Right lobe of liver (tissue), 6 donors: Measurements from ENCODE around the gene MSMO1. TPM values are rescaled to one million over a fixed set of nuclear protein-coding genes. Genes with fewer than 3 reads are reported as not detected.

Experiments
- ATAC-seq, 4 donors: fragments of 200-7000 bp; cut with Tn5 transposase; one replicate each; pipeline ENCODE4 v1.9.1; 2020; ENCODE audit warnings: mild to moderate bottlenecking in 4 of 4, moderate library complexity in 4 of 4
- DNase-seq, 3 donors: peaks; one replicate each; pipeline ENCODE4 v3.0.0-alpha.2; 2020
- H3K27ac ChIP-seq, 3 donors: fragments of 200-600 bp; one replicate each; pipeline ENCODE4 v1.8.0; 2022
- H3K27me3 ChIP-seq, 2 donors: fragments of 200-600 bp; one replicate each; pipeline ENCODE4 v1.8.0; 2022
- H3K36me3 ChIP-seq, 4 donors: fragments of 200-600 bp; sonication (generic) in 1 of 4; one replicate each; pipeline versions ENCODE4 v1.5.1 to v1.8.0; 2017 to 2022; ENCODE audit warnings: control low read depth in 1 of 4
- H3K4me1 ChIP-seq, 4 donors: fragments of 200-600 bp; sonication (generic) in 1 of 4; one replicate each; pipeline versions ENCODE4 v1.5.1 to v1.8.0; 2017 to 2022; ENCODE audit warnings: control low read depth in 1 of 4
- H3K4me3 ChIP-seq, 3 donors: fragments of 200-600 bp; one replicate each; pipeline ENCODE4 v1.8.0; 2022
- H3K9me3 ChIP-seq, 4 donors: fragments of 200-600 bp; sonication (generic) in 1 of 4; one replicate each; pipeline versions ENCODE4 v1.5.1 to v1.8.0; 2017 to 2022; ENCODE audit warnings: control low read depth in 1 of 4
- POLR2A ChIP-seq: fragments of 450-650 bp; IDR thresholded peaks from one replicate; pipeline ENCODE4 v1.6.1; 2017; ENCODE audit warnings: antibody characterized with exemption, mild to moderate bottlenecking
- WGBS: methylation state at CpG from one replicate; pipeline ENCODE4 v1.1.6; 2018; ENCODE audit warnings: low coverage, low lambda C conversion rate; ENCODE audit not compliant: insufficient coverage; ENCODE audit errors: missing lambda C conversion rate; 5-methylcytosine and 5-hydroxymethylcytosine counted together
- intact Hi-C, 2 donors: fragments of 100-400 bp; cut with DNase I; formaldehyde crosslinking; loops; one replicate each; pipeline versions ENCODE4 v1.11.2 to v1.14.1; 2022
- microRNA counts: library from miRNA; unstranded; fragments of <30 nt; microRNA quantifications from one replicate; lab custom pipeline; 2016
- microRNA-seq, 2 donors: library from miRNA; unstranded; fragments of <30 nt; microRNA quantifications; one replicate each; pipeline ENCODE4, GENCODE V29; 2019 to 2020
- small RNA-seq, 2 experiments: library from RNA; depleted of rRNA; stranded (forward); fragments of <200 nt; gene quantifications; one replicate each; pipeline ENCODE3, GENCODE V24; 2016
- total RNA-seq, 6 experiments: library from RNA; depleted of rRNA in 2 of 6; stranded (reverse); fragments of >200 nt in 2 of 6; fragmentation: NEBNext Ultra II Directional in 3 of 6; extraction: Animal tissue kit (Norgen Biotek cat#: 25700) in 3 of 6; gene quantifications; one replicate each; pipeline versions ENCODE4 v1.1.0 to v1.2.4, GENCODE V29; 2016 to 2023
- TF ChIP-seq, protein P1 (sequence below), 4 donors: fragments of 200-600 bp in 3 of 4; fragments of 450-650 bp in 1 of 4; IDR thresholded peaks; one replicate each; pipeline versions ENCODE4 v1.5.1 to v1.8.0; 2016 to 2022; ENCODE audit warnings: antibody characterized with exemption in 4 of 4, mild to moderate bottlenecking in 2 of 4
- donor health status: DM: no; HTN: yes; CAD: no.
- donor health status: DM: no; HTN: no; CAD: no.
- donor health status: DM: no; HTN: no; CAD: no.
- donor health status: DM: no; HTN: yes; CAD: no.
- donor health status: DM: no; HTN: yes; CAD: no.

Gene MSMO1
- total RNA-seq, 6 experiments from 2014 or later, result 81.8 to 368 (median 122) TPM

DNA sequence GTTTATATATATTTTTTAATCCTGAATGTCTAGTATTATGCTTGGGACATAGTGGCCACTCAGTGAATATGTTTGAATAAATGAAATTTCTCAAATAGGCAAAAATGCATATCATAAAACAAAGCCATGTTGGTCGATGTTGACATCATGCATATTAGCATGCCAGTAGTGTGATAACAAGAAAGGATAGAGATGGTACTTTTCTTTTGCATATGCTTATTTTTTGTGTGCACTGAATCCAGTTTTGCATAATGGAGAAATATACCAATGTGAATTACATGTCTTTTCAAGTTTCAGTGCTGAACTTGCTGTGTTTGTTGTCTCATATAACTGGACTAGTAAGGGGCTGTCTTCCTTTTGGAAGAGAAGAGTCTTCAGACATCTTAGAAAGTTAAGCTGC, 58.9 kb downstream of the MSMO1 start:
- TF ChIP-seq, protein P1, sequence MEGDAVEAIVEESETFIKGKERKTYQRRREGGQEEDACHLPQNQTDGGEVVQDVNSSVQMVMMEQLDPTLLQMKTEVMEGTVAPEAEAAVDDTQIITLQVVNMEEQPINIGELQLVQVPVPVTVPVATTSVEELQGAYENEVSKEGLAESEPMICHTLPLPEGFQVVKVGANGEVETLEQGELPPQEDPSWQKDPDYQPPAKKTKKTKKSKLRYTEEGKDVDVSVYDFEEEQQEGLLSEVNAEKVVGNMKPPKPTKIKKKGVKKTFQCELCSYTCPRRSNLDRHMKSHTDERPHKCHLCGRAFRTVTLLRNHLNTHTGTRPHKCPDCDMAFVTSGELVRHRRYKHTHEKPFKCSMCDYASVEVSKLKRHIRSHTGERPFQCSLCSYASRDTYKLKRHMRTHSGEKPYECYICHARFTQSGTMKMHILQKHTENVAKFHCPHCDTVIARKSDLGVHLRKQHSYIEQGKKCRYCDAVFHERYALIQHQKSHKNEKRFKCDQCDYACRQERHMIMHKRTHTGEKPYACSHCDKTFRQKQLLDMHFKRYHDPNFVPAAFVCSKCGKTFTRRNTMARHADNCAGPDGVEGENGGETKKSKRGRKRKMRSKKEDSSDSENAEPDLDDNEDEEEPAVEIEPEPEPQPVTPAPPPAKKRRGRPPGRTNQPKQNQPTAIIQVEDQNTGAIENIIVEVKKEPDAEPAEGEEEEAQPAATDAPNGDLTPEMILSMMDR (IDR thresholded peaks at IDR 0.05), result no peak
- no peak for TF ChIP-seq POLR2A
- ATAC-seq, result no peak
- Histone ChIP-seq H3K9me3 (no peaks in the 10 kb centered on the region), H3K27me3 (no peaks in the 10 kb centered on the region), H3K36me3 (no peaks in the 10 kb centered on the region), H3K4me3 (no peak overlapping the region), H3K27ac (no peak overlapping the region), H3K4me1 (no peaks in the 10 kb centered on the region)
- intact Hi-C loops, result no loop called here
- DNase-seq, result no peak
- 89% methylated on average over 1 of the region's 1 CpG for WGBS

DNA sequence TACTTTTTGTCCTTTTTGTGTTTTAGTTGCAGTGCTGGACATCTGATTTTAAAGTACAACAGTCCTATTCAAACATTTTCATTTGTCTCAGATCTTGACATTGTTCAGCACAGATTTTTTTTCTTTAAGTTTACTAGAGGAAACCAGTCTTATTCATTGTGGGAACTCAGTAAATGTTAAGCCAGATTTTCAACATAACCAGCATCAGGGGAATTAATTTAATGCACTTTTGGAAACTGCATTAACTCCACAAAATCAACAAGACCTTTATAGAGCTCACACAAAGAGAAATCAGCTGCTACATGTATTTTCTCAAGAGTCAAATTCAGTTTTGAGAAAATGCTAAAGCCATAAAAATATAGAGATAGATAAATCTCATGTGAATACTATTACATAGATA, 61.3 kb downstream of the MSMO1 start:
- Histone ChIP-seq H3K36me3 (no peaks in the 10 kb centered on the region), H3K27me3 (no peaks in the 10 kb centered on the region), H3K4me1 (no peaks in the 10 kb centered on the region), H3K4me3 (no peak overlapping the region), H3K27ac (no peak overlapping the region), H3K9me3 (no peaks in the 10 kb centered on the region)
- no peak for ATAC-seq
- intact Hi-C loops, result no loop called here
- DNase-seq, result no peak
- no peak for TF ChIP-seq POLR2A
- TF ChIP-seq, protein P1 (IDR thresholded peaks at IDR 0.05), result no peak

MicroRNAs encoded within 50 kb of the gene (microRNA counts, 767-probe panel; counts per million panel counts)
- microRNA hsa-miR-578 (lab: Ali Mortazavi, UCI), result 237 counts per million

Small RNA genes lying within 50 kb of the gene (microRNA-seq; reads per million reads assigned to microRNA genes)
- 0 reads per million in 2 donors for gene MIR578

Small RNA genes lying within 50 kb of the gene (small RNA-seq; reads per million reads assigned to genes)
- 0 reads per million in 2 experiments for gene MIR578

Other genes starting within 250 kb of the MSMO1 start
- 10 to 100 TPM; 16.2 to 40.0 (median 23.3) TPM for gene TMEM192, start 214.8 kb upstream of the MSMO1 start, total RNA-seq
- 10 to 100 TPM; 15.6 to 25.3 (median 20.3) TPM for gene KLHL2, start 120.1 kb upstream of the MSMO1 start, total RNA-seq
- gene CPE, start 51.3 kb downstream of the MSMO1 start, total RNA-seq, result 10 to 100 TPM in 2 of 6 experiments, 1 to 10 TPM in 4; 4.2 to 17.3 (median 9.4) TPM